ENCODE results near the gene DCN. TPM values are rescaled to one million over a fixed set of nuclear protein-coding genes. Genes with fewer than 3 reads are reported as not detected.

DCN gene
- total RNA-seq, 4 donors from 2014 or later = 610 to 3,671 (median 2,794) TPM

GRCh38 chr12:91178781-91179180 lies 3.8 kb downstream of the DCN start:
- no peak for TF ChIP-seq CTCF (IDR thresholded peaks at IDR 0.05; ENCODE audit: low read depth)

GRCh38 chr12:91178139-91178561 lies 4.5 kb downstream of the DCN start:
- no peak for TF ChIP-seq CTCF (IDR thresholded peaks at IDR 0.05; ENCODE audit: low read depth)

- no peak for TF ChIP-seq CTCF (IDR thresholded peaks at IDR 0.05; ENCODE audit: low read depth)
These were observed 5.2 kb downstream of the DCN start for GRCh38 chr12:91177381-91177780.

GRCh38 chr12:91176915-91177314 lies 5.7 kb downstream of the DCN start:
- no peak for TF ChIP-seq CTCF (IDR thresholded peaks at IDR 0.05; ENCODE audit: low read depth)

GRCh38 chr12:91176358-91176757 lies 6.3 kb downstream of the DCN start:
- TF ChIP-seq CTCF (IDR thresholded peaks at IDR 0.05; ENCODE audit: low read depth) = no peak

- TF ChIP-seq CTCF (IDR thresholded peaks at IDR 0.05; ENCODE audit: low read depth) = no peak
These were observed 9.5 kb downstream of the DCN start for GRCh38 chr12:91173124-91173523.

GRCh38 chr12:91172096-91172495 lies 10.5 kb downstream of the DCN start:
- no peak for TF ChIP-seq CTCF (IDR thresholded peaks at IDR 0.05; ENCODE audit: low read depth)
